ENCODE measurements around the gene FPGS. TPM values are rescaled to one million over a fixed set of nuclear protein-coding genes. Genes with fewer than 3 reads are reported as not detected.
A peak's percentile ranks its signal among the peaks of the same experiment; 100 is the strongest.

The FPGS gene
- total and polyA plus RNA-seq, 11 donors = 36.8 to 55.1 (median 41.5) TPM

DNA sequence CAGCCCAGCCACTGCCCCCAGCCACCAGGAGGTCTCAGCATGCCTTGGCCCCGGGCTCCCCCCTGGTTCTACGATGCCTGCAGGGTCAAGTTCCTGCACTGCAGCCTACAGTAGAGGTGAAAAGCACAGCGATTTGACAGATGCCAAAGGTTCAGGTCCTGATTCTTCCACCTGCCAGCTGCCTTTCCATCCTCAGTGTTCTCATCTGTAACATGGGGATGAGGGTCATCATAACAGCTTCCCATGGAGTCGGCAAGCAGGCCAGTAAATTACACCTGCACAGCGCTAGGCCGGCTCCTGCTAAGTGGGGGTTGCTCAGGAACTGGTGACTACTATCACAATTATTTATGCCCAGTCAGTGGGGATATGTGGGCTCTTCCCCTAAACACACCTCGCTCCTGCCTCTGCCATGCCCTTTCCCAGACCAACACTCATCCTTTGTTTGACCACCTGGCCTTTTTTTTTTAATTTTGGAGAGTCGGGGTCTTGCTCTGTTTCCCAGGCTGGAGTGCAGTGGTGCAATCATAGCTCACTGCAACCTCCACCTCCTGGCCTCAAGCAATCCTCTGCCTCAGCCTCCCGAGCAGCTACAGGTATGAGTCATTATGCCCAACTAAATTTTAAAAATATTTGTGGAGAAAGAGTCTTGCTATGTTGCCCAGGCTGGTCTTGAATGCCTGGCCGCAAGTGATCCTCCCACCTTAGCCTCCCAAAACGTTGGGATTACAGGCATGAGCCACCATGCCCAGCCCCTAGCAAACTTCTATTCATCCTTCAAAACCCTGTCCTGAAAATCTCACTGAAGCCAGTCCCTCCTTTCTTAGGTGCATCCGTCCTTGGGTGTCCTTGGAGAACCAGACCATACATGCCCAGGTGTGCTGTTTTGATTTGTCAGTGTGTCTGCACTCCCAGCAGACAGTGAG is 45.4 kb downstream of the FPGS start:
- peaks cover 0 to 61% (median 38%) of the 10 kb centered on the region in 9 donors for H3K36me3 ChIP-seq
- 63 to 80% (median 66%) methylated on average over 12 of the region's 12 CpGs for WGBS, 4 donors
- H3K9me3 ChIP-seq = peaks cover 0 to 17% (median 7%) of the 10 kb centered on the region in 12 donors
- peak overlapping the region; percentile 2 to 94 (median 88) for H3K4me3 ChIP-seq
- intact Hi-C loops (cut with DNase I) = no loop called here
- DNase-seq = no peak
- ATAC-seq = no peak
- peaks cover 6 to 72% (median 46%) of the 10 kb centered on the region in 12 donors for H3K4me1 ChIP-seq
- H3K27me3 ChIP-seq = no peaks in the 10 kb centered on the region
- no peak for TF ChIP-seq POLR2A (IDR thresholded peaks at IDR 0.05)
- TF ChIP-seq, protein P1, sequence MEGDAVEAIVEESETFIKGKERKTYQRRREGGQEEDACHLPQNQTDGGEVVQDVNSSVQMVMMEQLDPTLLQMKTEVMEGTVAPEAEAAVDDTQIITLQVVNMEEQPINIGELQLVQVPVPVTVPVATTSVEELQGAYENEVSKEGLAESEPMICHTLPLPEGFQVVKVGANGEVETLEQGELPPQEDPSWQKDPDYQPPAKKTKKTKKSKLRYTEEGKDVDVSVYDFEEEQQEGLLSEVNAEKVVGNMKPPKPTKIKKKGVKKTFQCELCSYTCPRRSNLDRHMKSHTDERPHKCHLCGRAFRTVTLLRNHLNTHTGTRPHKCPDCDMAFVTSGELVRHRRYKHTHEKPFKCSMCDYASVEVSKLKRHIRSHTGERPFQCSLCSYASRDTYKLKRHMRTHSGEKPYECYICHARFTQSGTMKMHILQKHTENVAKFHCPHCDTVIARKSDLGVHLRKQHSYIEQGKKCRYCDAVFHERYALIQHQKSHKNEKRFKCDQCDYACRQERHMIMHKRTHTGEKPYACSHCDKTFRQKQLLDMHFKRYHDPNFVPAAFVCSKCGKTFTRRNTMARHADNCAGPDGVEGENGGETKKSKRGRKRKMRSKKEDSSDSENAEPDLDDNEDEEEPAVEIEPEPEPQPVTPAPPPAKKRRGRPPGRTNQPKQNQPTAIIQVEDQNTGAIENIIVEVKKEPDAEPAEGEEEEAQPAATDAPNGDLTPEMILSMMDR (IDR thresholded peaks at IDR 0.05) = no peak
- peak overlapping the region; percentile 57 to 98 (median 94) for H3K27ac ChIP-seq

DNA sequence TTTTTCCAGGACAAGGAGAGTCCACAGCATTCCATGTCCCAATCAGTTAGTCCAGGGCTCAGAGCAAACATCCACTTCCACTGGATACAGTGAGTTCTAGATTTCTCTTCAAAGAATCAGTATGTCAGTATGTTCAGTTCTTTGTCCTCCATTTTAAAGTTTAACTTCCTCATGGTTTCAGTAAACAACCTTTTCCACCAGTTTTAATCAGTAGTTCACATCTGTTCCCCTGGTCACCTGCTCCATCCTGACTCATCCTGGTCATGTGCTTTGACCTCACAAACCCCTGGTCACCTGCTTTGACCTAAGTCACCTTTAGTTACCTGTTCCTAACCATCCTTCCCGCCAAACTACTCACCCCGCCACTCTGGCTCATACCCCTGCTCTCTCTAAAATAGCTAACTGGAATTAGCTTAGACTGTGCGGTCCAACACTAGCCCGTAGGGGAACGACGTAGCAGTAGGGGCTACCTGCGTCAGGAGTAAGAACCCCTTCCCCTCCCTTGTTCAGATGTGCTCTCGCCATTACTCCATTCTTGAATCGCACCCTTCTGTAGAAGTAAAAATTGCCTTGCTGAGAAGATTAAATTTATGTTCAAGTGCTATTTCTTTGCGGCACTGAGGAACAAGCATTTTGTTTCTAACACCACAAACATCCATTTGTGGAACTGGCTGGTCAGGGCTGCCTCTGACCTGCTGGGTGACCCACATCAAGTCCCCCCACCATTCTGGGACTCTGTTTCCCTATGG is 46.2 kb downstream of the FPGS start:
- H3K4me3 ChIP-seq = peak overlapping the region in 11 of 12 donors; percentile 49 to 94 (median 88)
- ATAC-seq (no peak), DNase-seq (no peak)
- TF ChIP-seq, protein P1 (IDR thresholded peaks at IDR 0.05) = no peak
- TF ChIP-seq POLR2A (IDR thresholded peaks at IDR 0.05) = no peak
- peak overlapping the region; percentile 54 to 98 (median 95) for H3K27ac ChIP-seq
- H3K9me3 ChIP-seq = peaks cover 0 to 17% (median 7%) of the 10 kb centered on the region in 12 donors
- H3K4me1 ChIP-seq = peaks cover 6 to 68% (median 46%) of the 10 kb centered on the region in 12 donors
- H3K36me3 ChIP-seq = peaks cover 0 to 54% (median 36%) of the 10 kb centered on the region in 9 donors
- no peaks in the 10 kb centered on the region for H3K27me3 ChIP-seq
- intact Hi-C loops (cut with DNase I) = no loop called here
- 75 to 92% (median 81%) methylated on average over 9 to 10 of the region's 10 CpGs for WGBS, 4 donors

DNA sequence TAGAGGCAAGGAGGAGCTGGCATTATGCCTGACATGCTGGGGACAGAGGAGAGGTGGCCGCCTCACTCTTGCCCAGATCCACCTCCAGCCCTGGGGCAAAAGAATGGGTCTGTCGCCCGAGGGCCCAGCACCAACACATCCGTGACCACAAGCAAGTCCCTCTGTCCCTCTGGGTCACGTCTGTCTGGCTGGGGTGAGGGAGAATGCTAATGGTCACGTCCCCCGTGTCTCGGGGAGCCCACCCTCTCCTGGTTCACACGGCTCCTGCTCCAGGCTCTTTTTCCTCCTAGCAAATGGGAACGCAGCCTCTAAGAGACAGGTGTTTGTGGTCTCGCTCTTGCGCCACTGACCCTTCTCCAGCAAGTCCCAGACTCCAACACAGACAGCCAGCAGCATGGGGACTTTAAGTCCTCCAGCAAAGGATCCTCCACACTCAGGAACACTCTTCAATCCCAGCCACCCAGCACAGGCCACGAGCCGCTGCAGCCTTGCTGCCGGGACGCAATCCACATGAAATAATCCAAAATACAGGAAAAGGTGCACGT is 47.7 kb downstream of the FPGS start:
- whole genome bisulfite sequencing, 4 donors = 65 to 74% (median 70%) methylated on average over 8 to 17 of the region's 17 CpGs
- Histone ChIP-seq H3K27ac (peak overlapping the region; percentile 54 to 98 (median 95)), H3K4me1 (peaks cover 1 to 62% (median 41%) of the 10 kb centered on the region in 12 donors), H3K9me3 (peaks cover 0 to 17% (median 7%) of the 10 kb centered on the region in 12 donors), H3K4me3 (peak overlapping the region; percentile 4 to 94 (median 88)), H3K36me3 (peaks cover 0 to 49% (median 36%) of the 10 kb centered on the region in 9 donors), H3K27me3 (no peaks in the 10 kb centered on the region)
- ATAC-seq (no peak), DNase-seq (no peak)
- TF ChIP-seq, protein P1 (IDR thresholded peaks at IDR 0.05) = no peak
- no peak for TF ChIP-seq POLR2A (IDR thresholded peaks at IDR 0.05)
- intact Hi-C loops (cut with DNase I) = loop anchor here in 1 of 10 donors (10.0 kb wide), 1 partner anchor 86 kb away; no protein-coding TSS in a partner anchor
